PFSK-1 (cell line): ENCODE results near the gene UBA5.

Source experiments
- POLR2AphosphoS5 ChIP-seq: IDR thresholded peaks from 2 replicates; pipeline ENCODE4 v1.6.1; 2012; ENCODE audit warnings: low read depth, mild to moderate bottlenecking, control low read depth, low read length, moderate library complexity
- TF ChIP-seq, protein P1 (sequence below), 2 experiments: IDR thresholded peaks; 2 replicates each; pipeline versions ENCODE4 v1.6.1 to v1.8.0; 2011 to 2012; ENCODE audit warnings: low read depth in 2 of 2, low read length in 2 of 2, control low read depth in 1 of 2, inconsistent platforms in 1 of 2, mild to moderate bottlenecking in 1 of 2, moderate library complexity in 1 of 2; ENCODE audit not compliant: insufficient read depth in 1 of 2

DNA sequence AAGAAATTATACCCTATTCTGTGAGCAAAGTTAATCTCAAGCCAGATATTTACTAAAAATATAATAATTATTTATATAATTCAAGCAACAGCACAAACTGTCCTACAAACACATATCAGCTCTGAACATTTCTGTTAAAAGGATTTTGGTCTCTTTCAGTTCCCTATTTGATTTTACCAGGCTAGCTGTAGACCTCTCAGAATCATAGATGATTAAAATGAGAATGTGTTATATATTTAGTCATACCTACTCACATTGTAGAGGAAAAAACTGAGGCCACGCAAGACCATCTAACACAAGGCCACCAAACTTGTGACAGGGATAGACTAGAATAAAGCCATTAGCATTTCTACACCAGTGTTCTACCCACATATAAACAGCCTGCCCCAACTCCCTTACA, 34.5 kb upstream of the UBA5 start:
- TF ChIP-seq, protein P1, sequence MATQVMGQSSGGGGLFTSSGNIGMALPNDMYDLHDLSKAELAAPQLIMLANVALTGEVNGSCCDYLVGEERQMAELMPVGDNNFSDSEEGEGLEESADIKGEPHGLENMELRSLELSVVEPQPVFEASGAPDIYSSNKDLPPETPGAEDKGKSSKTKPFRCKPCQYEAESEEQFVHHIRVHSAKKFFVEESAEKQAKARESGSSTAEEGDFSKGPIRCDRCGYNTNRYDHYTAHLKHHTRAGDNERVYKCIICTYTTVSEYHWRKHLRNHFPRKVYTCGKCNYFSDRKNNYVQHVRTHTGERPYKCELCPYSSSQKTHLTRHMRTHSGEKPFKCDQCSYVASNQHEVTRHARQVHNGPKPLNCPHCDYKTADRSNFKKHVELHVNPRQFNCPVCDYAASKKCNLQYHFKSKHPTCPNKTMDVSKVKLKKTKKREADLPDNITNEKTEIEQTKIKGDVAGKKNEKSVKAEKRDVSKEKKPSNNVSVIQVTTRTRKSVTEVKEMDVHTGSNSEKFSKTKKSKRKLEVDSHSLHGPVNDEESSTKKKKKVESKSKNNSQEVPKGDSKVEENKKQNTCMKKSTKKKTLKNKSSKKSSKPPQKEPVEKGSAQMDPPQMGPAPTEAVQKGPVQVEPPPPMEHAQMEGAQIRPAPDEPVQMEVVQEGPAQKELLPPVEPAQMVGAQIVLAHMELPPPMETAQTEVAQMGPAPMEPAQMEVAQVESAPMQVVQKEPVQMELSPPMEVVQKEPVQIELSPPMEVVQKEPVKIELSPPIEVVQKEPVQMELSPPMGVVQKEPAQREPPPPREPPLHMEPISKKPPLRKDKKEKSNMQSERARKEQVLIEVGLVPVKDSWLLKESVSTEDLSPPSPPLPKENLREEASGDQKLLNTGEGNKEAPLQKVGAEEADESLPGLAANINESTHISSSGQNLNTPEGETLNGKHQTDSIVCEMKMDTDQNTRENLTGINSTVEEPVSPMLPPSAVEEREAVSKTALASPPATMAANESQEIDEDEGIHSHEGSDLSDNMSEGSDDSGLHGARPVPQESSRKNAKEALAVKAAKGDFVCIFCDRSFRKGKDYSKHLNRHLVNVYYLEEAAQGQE (IDR thresholded peaks at IDR 0.05; ENCODE audit: insufficient read depth in 1 of 2, low read depth in 2 of 2, low read length in 2 of 2), result no peak
- TF ChIP-seq POLR2AphosphoS5, result no peak
